ENCODE results near the gene CDH23. TPM values are rescaled to one million over a fixed set of nuclear protein-coding genes. Genes with fewer than 3 reads are reported as not detected.

The CDH23 gene
- total RNA-seq, 1 experiment from 2014 or later, result 0.34 TPM

- TF ChIP-seq, protein P1, sequence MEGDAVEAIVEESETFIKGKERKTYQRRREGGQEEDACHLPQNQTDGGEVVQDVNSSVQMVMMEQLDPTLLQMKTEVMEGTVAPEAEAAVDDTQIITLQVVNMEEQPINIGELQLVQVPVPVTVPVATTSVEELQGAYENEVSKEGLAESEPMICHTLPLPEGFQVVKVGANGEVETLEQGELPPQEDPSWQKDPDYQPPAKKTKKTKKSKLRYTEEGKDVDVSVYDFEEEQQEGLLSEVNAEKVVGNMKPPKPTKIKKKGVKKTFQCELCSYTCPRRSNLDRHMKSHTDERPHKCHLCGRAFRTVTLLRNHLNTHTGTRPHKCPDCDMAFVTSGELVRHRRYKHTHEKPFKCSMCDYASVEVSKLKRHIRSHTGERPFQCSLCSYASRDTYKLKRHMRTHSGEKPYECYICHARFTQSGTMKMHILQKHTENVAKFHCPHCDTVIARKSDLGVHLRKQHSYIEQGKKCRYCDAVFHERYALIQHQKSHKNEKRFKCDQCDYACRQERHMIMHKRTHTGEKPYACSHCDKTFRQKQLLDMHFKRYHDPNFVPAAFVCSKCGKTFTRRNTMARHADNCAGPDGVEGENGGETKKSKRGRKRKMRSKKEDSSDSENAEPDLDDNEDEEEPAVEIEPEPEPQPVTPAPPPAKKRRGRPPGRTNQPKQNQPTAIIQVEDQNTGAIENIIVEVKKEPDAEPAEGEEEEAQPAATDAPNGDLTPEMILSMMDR (IDR thresholded peaks at IDR 0.05; ENCODE audit: insufficient read depth in 1 of 2, low read depth in 1 of 2, low read length in 1 of 2, severe bottlenecking in 1 of 2, unreplicated experiment in 1 of 2), result no peak
- no peaks in the 10 kb centered on the region for H3K36me3 ChIP-seq (ENCODE audit: control insufficient read depth, insufficient read depth, low read length)
- H3K9me3 Mint-ChIP-seq (ENCODE audit: unreplicated experiment), result no peaks in the 10 kb centered on the region
- no peaks in the 10 kb centered on the region for H3K4me1 Mint-ChIP-seq (ENCODE audit: low read depth, unreplicated experiment)
- no TSS peak for BruUV-seq (replicated peaks)
- no peak overlapping the region for H3K27ac Mint-ChIP-seq (ENCODE audit: unreplicated experiment)
- H3K9me3 ChIP-seq, result no peaks in the 10 kb centered on the region
- no peak overlapping the region for H3K4me3 ChIP-seq (ENCODE audit: low read depth, low read length)
- CTCF ChIA-PET, result interaction anchor here (0.5 kb wide), 1 partner anchor 178 kb away, joined by 5 read pairs; no protein-coding TSS in a partner anchor
- peaks cover 6% of the 10 kb centered on the region for H3K36me3 Mint-ChIP-seq (ENCODE audit: insufficient read depth, unreplicated experiment)
- POLR2A ChIA-PET, result no interaction called here
- H3K4me3 Mint-ChIP-seq (ENCODE audit: unreplicated experiment), result no peak overlapping the region
- no peaks in the 10 kb centered on the region for H3K27me3 Mint-ChIP-seq (ENCODE audit: insufficient read depth, unreplicated experiment)
- peaks cover 12% of the 10 kb centered on the region for H3K4me1 ChIP-seq
- H3K27me3 ChIP-seq (replicated peaks; ENCODE audit: control insufficient read depth, insufficient read depth, low read length), result no peaks in the 10 kb centered on the region; the same call in 1 of the 2 replicates
- intact Hi-C loops (cut with micrococcal nuclease; ENCODE audit: unreplicated experiment), result no loop called here
- no peak for DNase-seq
These were observed 131.9 kb downstream of the CDH23 start for GRCh38 chr10:71528371-71529206.

GRCh38 chr10:71529207-71529827 is 132.6 kb downstream of the CDH23 start:
- Histone ChIP-seq H3K9me3 (no peaks in the 10 kb centered on the region), H3K4me1 (peaks cover 12% of the 10 kb centered on the region), H3K27me3 (replicated peaks; ENCODE audit: control insufficient read depth, insufficient read depth, low read length) (no peaks in the 10 kb centered on the region; the same call in 1 of the 2 replicates), H3K36me3 (ENCODE audit: control insufficient read depth, insufficient read depth, low read length) (no peaks in the 10 kb centered on the region), H3K4me3 (ENCODE audit: low read depth, low read length) (no peak overlapping the region)
- H3K36me3 Mint-ChIP-seq (ENCODE audit: insufficient read depth, unreplicated experiment), result peaks cover 6% of the 10 kb centered on the region
- no peak for DNase-seq
- ChIA-PET POLR2A (no interaction called here), CTCF (interaction anchor here (0.5 kb wide), 1 partner anchor 179 kb away, joined by 5 read pairs; no protein-coding TSS in a partner anchor)
- no peak overlapping the region for H3K4me3 Mint-ChIP-seq (ENCODE audit: unreplicated experiment)
- TF ChIP-seq, protein P1 (IDR thresholded peaks at IDR 0.05; ENCODE audit: insufficient read depth in 1 of 2, low read depth in 1 of 2, low read length in 1 of 2, severe bottlenecking in 1 of 2, unreplicated experiment in 1 of 2), result no peak
- intact Hi-C loops (cut with micrococcal nuclease; ENCODE audit: unreplicated experiment), result no loop called here
- no peaks in the 10 kb centered on the region for H3K27me3 Mint-ChIP-seq (ENCODE audit: insufficient read depth, unreplicated experiment)
- H3K27ac Mint-ChIP-seq (ENCODE audit: unreplicated experiment), result no peak overlapping the region
- no peaks in the 10 kb centered on the region for H3K4me1 Mint-ChIP-seq (ENCODE audit: low read depth, unreplicated experiment)
- BruUV-seq (replicated peaks), result no TSS peak
- H3K9me3 Mint-ChIP-seq (ENCODE audit: unreplicated experiment), result no peaks in the 10 kb centered on the region

DNA sequence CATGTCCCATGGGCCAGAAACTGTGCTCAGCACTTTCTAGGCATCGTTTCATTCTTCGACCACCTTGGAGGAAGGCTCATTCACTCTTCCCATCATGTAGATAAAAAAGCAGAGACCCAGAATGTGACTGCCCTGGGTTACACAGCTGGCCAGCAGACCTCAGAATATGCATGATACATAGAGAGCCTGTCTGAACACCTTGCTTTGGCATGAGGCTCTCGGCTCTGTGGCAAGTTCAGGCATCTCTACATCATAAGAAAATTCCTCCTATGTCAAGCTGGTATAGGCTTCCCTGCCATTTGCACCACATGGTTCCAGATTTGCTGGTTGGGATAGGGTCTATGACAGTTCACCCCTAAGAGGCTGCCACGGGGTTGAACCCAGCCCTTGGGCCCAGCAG is 134.1 kb downstream of the CDH23 start:
- H3K27ac Mint-ChIP-seq (ENCODE audit: unreplicated experiment), result no peak overlapping the region
- BruUV-seq (replicated peaks), result no TSS peak
- no peaks in the 10 kb centered on the region for H3K9me3 ChIP-seq
- H3K9me3 Mint-ChIP-seq (ENCODE audit: unreplicated experiment), result no peaks in the 10 kb centered on the region
- H3K27me3 ChIP-seq (replicated peaks; ENCODE audit: control insufficient read depth, insufficient read depth, low read length), result no peaks in the 10 kb centered on the region
- H3K27me3 Mint-ChIP-seq (ENCODE audit: insufficient read depth, unreplicated experiment), result no peaks in the 10 kb centered on the region
- ChIA-PET POLR2A (no interaction called here), CTCF (interaction anchor here (0.9 kb wide), 1 partner anchor 9 kb away, joined by 4 read pairs; no protein-coding TSS in a partner anchor)
- H3K4me1 ChIP-seq, result peaks cover 1% of the 10 kb centered on the region; the same call in 1 of the 2 replicates
- no peak for DNase-seq
- no peaks in the 10 kb centered on the region for H3K36me3 ChIP-seq (ENCODE audit: control insufficient read depth, insufficient read depth, low read length)
- TF ChIP-seq, protein P1 (IDR thresholded peaks at IDR 0.05; ENCODE audit: insufficient read depth in 1 of 2, low read depth in 1 of 2, low read length in 1 of 2, severe bottlenecking in 1 of 2, unreplicated experiment in 1 of 2), result no peak
- H3K4me3 Mint-ChIP-seq (ENCODE audit: unreplicated experiment), result no peak overlapping the region
- H3K4me3 ChIP-seq (ENCODE audit: low read depth, low read length), result no peak overlapping the region
- H3K4me1 Mint-ChIP-seq (ENCODE audit: low read depth, unreplicated experiment), result no peaks in the 10 kb centered on the region
- H3K36me3 Mint-ChIP-seq (ENCODE audit: insufficient read depth, unreplicated experiment), result peaks cover 1% of the 10 kb centered on the region
- intact Hi-C loops (cut with micrococcal nuclease; ENCODE audit: unreplicated experiment), result no loop called here

Data from Caco-2 (cell line).